HG03066 (cell line): ENCODE measurements around the gene EFCAB8.
A peak's percentile ranks its signal among the peaks of the same experiment; 100 is the strongest.
"Not testable (repeated sequence)": the region's sequence is repeated elsewhere in the genome, so short reads cannot be mapped to it uniquely, and the experiment has no call there.

Source experiments
- ATAC-seq: cut with Tn5 transposase; IDR thresholded peaks from one replicate; pipeline ENCODE4 v1.9.1; 2021; ENCODE audit warnings: low read depth; ENCODE audit not compliant: unreplicated experiment

Gene EFCAB8

DNA sequence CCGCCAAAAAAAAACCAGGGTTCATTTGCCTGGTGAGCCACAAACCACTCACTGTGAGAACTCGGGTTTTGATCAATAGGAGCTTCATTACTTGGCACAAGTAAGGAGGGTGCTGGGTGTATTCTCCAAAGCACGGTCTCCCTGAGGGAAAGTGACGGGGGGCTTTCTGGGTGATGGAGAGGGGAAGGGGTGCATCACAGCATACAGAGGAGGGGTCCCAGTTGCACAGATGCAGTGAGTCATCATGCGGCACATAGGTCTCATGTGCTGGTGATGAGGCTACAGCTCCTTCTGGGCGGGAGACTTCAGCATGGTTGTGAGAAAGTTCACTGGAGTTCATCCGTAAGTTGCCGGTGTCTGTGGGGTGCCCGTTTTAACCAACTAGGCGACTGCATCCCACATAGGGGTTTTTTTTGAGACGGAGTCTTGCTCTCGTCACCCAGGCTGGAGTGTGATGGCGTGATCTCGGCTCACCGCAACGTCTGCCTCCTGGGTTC, 109.3 kb downstream of the EFCAB8 start:
- ATAC-seq: no peak

DNA sequence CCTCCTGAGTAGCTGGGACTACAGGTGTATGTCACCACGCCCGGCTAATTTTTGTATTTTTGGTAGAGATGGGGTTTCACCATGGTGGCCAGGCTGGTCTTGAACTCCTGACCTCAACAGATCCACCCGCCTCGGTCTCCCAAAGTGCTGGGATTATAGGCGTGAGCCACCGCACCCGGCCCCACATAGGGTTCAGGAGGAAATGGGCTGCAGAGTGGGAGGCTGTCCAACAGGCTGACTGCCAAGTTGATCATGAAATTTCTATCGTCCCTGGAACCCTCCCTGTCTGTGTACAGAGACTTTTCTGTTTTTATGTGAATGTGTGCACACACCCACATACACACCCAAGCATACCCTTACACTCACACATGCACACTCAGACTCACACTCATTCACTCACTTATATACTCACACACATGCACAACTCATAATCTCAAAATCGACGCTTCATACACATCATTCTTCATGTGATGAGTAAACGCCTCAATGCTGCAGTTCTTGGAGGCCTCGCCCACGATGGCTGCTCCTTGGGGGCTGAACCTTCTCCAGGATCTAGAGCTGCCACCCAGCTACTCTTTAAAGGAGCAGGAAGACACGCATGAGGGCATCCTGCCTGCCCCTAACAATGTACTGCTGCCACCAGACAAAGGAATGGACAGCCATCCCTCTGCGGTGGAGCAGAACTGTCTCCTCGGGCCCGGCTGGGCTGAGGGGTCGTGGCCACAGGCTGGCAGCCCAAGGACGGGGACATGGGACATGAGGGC, 109.9 kb downstream of the EFCAB8 start:
- ATAC-seq: no peak

DNA sequence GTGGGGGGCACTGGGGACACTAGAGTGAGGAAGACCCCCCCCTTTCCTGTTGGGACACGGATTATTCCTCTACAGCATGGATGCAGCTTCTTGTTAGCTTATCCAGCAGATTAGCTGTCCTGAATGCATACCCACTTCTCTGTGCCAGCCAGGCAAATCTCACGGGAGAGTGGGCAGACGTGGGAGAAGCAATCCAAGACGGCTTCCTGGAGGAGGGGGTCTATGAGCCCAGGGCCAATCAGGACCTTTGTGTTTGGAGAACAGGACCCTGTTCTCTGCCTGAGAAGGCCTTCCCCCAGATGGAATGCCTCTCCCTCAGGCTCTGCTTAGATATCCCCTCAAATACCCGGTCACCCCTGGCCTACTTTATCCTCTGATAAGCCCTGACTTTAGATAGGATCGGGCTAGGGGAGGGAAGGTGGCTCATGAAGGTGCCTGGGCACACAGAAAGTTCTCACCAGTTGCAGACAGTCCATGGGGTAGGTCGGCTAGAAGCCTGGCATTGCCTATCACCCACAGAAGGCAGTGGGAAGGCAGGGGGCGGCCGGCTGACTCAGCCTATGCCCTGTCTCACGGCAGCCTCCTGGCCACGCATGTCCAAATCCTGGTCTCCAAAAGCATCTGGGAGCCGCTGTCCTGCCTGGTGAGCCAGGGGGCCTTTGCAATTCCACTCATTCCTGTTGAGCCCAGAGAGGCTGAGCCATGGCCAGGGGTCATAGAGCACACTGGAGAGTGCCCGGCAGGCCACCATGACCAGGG, 110.8 kb downstream of the EFCAB8 start:
- ATAC-seq: no peak

- no peak for ATAC-seq
These were observed 111.6 kb downstream of the EFCAB8 start for GRCh38 chr20:32970115-32970972.

DNA sequence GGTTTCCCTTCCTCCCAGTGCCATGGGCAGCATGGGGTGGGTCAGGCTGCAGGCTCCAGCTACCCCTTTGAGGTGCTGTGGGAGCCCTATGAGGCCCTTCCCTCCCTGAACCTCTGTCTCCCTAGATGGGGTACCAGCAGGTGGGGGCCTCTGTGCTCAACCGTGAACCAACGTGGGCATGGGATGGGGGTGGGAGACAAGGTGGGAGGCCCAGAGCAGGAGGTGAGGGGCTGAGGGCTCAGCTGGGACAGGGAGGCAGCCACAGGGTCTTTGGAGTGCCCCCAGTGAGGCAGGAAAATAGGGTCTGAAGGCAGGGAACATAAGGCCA, 112.2 kb downstream of the EFCAB8 start:
- no peak for ATAC-seq

- ATAC-seq: no peak
These were observed 113.0 kb downstream of the EFCAB8 start for GRCh38 chr20:32971703-32972161.

DNA sequence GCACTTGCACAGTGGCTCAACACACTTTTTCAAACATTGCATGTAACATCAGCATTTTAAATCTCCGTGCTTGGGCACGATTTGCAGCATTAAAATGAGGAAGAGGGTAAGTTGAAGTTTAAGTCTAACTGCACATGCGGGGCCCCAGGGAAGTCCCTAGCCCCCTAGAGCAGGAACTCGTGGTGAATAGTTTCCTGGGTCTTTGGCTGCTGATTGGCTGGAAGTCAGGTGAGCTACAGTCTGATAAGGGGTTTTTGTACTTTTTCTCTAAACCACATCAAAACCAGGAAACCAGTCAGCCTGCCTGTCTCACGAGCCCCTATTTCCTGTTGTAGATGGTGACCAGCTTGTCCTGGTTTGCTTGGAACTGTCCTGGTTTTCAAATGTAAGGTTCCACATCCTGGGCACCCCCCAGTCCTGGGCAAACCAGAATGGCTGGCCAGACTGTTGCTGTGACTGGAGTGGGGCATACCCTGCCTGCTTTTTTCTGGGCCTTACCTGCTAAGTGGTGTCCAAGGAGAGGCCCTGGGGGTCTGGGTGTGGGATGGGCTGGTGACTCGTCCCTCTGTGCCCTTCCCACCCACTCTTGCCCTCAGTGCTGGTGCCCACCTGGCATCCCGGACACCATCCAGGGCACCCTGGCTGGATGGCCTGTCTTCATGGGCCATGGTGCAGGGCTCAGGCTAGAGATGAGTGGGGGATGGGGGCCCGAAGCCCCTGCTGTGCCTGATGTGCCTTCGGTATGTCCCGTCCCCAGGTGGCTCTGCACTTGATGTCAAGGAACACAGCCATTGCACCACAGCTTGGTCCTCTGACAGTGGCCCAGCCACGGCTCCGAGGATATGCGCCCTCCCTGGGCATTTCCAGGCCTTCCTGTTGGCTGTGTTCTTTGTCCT, 113.7 kb downstream of the EFCAB8 start:
- ATAC-seq: peak; percentile 71

GRCh38 chr20:32973077-32973717, 114.5 kb downstream of the EFCAB8 start:
- ATAC-seq: no peak

GRCh38 chr20:32974204-32975064, 115.7 kb downstream of the EFCAB8 start:
- ATAC-seq: not testable (repeated sequence)

- not testable (repeated sequence) for ATAC-seq
These were observed 116.4 kb downstream of the EFCAB8 start for GRCh38 chr20:32975121-32975520.

DNA sequence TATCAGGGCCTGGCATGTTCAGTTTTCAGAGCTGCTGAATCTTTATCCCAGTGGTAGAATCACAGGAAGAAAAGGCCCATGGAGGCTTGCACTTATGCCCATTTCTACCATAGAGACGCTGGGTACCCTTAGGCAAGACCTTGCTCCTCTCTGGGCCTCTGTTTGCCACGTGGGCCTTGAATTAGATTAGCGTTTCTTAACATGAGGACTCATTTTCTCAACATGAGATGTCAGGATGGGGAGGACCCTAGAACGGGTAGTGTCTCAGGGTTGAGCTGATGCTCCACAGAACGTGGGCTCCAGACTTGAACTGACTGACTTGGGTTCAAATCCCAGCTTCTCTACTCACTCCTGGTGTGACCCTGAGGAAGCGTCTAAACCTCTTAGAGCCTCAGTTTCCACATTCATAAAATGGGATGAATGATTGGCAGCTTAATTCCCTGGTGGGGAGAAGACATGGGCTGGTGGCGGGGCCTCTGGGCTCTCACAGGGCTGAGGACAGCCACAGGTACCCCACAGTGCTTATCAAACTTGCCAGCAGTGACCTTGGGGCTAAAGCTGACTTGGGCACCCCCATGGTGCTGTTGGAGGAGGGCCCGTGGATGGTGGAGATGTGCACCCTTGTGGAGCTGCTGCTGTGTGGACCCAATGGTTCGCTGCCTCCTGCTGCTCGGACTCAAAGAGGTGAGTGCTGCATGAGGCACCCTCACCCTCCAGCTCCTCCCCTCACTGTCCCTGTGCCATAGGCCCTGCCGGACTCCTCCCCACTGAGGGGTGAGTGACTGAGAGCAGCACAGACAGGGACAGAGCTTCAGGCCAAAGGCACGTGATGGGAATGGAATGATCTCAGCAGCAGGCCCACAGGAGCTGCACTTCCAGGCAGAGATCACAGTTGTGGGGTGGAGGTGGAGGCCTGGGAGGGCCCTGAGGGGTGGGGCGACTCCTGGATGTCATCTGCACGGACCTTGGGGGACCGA, 117.3 kb downstream of the EFCAB8 start:
- ATAC-seq: no peak

DNA sequence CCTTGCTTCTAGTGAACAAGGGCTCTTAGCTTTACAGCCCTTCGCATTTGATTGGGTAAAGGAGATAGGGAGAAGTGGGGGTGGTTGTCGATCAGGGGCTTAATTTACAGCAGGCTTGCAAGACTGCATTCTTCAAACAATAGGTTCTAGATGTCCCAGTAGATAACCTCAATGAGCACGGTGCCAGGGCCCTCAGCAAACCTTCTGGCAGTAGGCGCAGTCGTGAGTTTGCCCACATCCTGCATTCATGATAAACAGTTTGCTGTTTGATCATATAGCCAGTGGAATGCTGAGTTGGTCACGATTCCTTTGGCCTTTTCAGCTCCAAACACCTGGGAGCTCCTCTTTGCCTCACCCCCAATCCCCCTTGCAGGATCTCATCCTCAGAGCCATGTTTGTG, 118.0 kb downstream of the EFCAB8 start:
- no peak for ATAC-seq

DNA sequence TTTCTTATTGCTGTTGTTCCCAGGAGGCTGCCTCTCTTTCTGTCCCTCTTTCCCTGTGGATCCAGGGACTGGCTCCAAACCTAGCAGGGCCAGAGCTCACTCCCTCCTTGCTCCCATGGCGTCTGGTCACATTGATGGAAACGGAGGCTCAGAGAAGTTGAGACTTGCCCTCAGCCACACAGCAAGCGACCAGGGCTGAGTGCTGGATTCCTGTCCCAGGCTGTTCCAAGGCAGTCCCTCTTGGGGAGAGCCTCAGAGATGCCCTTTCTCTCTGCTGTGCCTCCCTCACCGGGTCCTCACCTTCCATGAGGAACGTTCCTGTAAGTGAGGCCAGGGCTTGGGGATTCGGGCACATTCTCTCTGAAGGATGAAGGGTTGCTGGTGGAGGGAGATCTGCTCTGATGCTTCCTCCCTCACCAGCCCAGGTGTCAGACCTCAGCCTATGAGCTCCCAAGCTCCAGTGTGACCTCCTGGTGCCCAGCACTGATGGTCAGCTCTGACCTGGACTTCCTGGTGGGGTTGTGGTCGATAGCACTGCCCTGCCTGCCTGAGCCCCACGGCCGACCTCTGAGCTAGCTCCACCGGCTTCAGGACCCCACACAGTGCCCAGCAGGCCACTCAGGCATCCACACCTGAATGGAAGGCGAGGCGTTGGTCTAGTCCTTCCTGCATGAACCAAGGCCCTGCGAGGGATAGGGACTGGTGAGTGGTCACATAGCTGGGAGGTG, 118.7 kb downstream of the EFCAB8 start:
- ATAC-seq: no peak

GRCh38 chr20:32978009-32978335, 119.2 kb downstream of the EFCAB8 start:
- no peak for ATAC-seq

DNA sequence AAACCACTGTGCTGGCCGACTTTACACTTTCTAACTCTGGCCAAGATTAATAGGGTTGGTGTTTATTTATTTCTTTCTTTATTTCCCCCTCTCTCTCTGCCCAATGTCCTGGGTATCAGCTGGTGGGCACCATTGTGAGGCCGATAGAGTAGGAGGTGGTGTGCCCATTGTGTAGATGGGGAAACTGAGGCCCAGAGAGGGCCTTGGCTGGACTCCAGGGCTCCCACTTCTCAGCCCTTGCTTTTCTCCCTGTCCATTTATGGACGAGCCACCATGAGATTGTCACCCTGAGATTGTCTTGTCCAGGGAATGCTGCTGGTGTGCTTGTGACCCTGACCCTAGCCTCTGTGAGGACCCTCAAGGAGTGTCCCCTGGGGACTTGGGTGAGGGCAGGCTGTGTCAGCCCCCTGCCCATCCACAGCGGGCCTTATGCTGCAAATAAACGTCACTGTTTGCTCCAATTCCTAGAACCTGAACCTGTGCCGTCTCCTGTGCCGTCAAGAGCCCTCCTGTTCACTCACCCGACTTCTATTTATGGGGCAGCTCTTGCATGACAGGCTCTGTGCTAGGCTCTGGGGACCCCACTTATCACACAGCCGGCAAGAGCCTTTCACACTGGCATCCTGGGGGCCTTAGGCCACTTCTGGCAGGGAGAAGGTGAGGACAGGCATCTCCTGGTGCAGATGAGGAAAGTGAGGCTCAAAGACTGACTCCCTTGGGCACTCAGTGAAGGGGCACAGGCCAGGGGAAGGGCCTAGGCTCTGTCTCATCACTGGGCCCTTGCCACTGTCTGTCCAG, 120.7 kb downstream of the EFCAB8 start:
- ATAC-seq: no peak
